ENCODE measurements around the gene DCLRE1B.

DCLRE1B gene

GRCh38 chr1:113904674-113905434 is at the start of gene DCLRE1B, which contains the start of gene AP4B1:
Gene DCLRE1B, plus strand, starts transcription at chr1:113905326. Its CDS starts 261 bp downstream, at chr1:113905587.
Gene AP4B1, minus strand, starts transcription at chr1:113904799. Its CDS starts 82 bp downstream, at chr1:113904717.
- DNase-seq (ENCODE audit: low read depth): peak; percentile 100

- DNase-seq (ENCODE audit: low read depth): no peak
These were observed 49.3 kb upstream of the DCLRE1B start for GRCh38 chr1:113855630-113856400.

- DNase-seq (ENCODE audit: low read depth): no peak
These were observed 48.7 kb upstream of the DCLRE1B start for GRCh38 chr1:113856401-113856790.

GRCh38 chr1:113857776-113858175 is 47.4 kb upstream of the DCLRE1B start:
- no peak for DNase-seq (ENCODE audit: low read depth)

GRCh38 chr1:113858418-113858817 is 46.7 kb upstream of the DCLRE1B start:
- DNase-seq (ENCODE audit: low read depth): no peak

- DNase-seq (ENCODE audit: low read depth): no peak
These were observed 46.1 kb upstream of the DCLRE1B start for GRCh38 chr1:113858982-113859381.

GRCh38 chr1:113859478-113860175 is 45.5 kb upstream of the DCLRE1B start:
- no peak for DNase-seq (ENCODE audit: low read depth)

GRCh38 chr1:113860891-113861290 is 44.2 kb upstream of the DCLRE1B start:
- DNase-seq (ENCODE audit: low read depth): peak; percentile 9

- DNase-seq (ENCODE audit: low read depth): no peak
These were observed 43.5 kb upstream of the DCLRE1B start for GRCh38 chr1:113861641-113862040.

GRCh38 chr1:113868387-113869083 is 36.6 kb upstream of the DCLRE1B start:
- DNase-seq (ENCODE audit: low read depth): no peak

GRCh38 chr1:113870778-113871177 is 34.3 kb upstream of the DCLRE1B start:
- DNase-seq (ENCODE audit: low read depth): no peak

GRCh38 chr1:113871597-113872113 is 33.5 kb upstream of the DCLRE1B start, which contains the start of gene PTPN22:
Gene PTPN22, minus strand, starts transcription at chr1:113871712.
- no peak for DNase-seq (ENCODE audit: low read depth)

GRCh38 chr1:113872219-113872935 is 32.7 kb upstream of the DCLRE1B start:
- no peak for DNase-seq (ENCODE audit: low read depth)

- no peak for DNase-seq (ENCODE audit: low read depth)
These were observed 30.9 kb upstream of the DCLRE1B start for GRCh38 chr1:113874012-113874879.

- DNase-seq (ENCODE audit: low read depth): no peak
These were observed 29.4 kb upstream of the DCLRE1B start for GRCh38 chr1:113875714-113876113.

- DNase-seq (ENCODE audit: low read depth): no peak
These were observed 28.9 kb upstream of the DCLRE1B start for GRCh38 chr1:113876176-113876575.

GRCh38 chr1:113879739-113880038 is 25.4 kb upstream of the DCLRE1B start:
- DNase-seq (ENCODE audit: low read depth): no peak

GRCh38 chr1:113881661-113882060 is 23.5 kb upstream of the DCLRE1B start:
- DNase-seq (ENCODE audit: low read depth): no peak

- no peak for DNase-seq (ENCODE audit: low read depth)
These were observed 18.4 kb upstream of the DCLRE1B start for GRCh38 chr1:113886417-113887401.

Data from fibroblast of the conjunctiva (primary cell).